NCI-H128 (cell line): ENCODE measurements around the gene RETREG1.

ENCODE experiments used
- DNase-seq: peaks from one replicate; lab custom pipeline; 2025; ENCODE audit not compliant: unreplicated experiment; lab: John Stamatoyannopoulos, UW

RETREG1 gene

DNA sequence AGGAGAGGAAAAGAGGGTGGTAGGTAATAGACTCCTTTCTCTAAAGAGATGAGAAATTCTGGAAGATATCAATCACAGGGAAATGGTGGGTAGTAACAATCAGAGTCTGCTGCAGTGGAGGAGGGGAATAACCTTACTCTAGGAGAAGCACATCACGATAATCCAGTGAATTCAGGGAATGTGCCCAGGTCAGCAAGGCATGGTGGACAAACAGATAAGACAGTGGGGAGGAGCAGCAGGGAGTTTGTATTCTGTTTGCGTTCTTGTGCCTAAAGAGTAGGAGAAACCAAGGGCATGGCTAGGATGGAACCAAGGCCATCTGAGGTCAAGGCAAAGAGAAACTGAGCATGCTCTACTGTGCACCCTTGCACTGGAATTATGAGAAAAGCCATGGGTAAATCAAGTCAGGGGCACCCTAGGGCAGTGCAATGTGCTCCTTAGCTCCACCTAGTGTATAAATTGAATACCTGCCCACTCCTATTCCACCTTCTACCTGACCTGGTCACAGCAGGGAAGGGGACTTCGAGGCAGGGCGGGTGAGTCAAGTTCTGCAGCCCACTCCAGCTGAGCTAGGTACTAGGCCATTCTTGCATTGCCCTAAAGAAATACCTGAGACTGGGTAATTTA, 31.6 kb downstream of the RETREG1 start:
- DNase-seq: no peak

DNA sequence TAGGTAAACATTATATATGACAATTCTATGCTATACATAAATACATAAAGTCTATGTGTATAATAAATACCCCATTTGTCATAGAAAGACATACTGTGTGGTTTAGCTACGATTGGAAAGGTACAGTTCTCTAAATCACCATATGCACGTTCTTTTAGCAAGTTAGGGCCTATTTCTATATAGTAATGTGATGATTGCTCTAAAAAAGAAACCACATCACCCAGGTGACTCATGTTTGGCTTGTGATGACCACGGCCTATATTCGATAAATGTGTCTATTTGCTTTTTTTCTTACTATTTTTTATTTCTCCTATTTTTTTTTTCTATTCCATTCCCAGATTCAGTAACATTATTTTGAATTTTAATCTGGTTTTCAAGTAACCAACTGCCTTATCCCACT, 34.7 kb downstream of the RETREG1 start:
- DNase-seq: no peak

DNA sequence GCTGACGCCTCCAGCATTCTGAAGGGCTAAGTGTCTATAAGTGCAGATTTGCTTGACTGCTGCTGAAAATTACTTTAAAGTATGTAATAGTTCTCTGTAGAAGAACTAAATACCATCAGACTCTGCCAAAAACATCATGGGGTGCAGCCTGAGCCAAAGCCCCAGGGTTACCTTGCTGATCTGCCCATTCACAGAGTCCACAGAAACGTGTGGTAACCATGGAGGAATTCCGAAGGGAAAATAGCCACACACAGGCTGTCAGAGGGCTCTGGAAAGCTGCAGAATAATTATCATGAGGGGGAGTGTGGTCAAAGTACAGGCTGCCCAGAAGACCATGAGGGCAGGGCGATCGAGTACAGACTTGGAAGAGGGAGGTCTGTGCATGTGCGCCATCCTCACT, 36.4 kb downstream of the RETREG1 start:
- no peak for DNase-seq

DNA sequence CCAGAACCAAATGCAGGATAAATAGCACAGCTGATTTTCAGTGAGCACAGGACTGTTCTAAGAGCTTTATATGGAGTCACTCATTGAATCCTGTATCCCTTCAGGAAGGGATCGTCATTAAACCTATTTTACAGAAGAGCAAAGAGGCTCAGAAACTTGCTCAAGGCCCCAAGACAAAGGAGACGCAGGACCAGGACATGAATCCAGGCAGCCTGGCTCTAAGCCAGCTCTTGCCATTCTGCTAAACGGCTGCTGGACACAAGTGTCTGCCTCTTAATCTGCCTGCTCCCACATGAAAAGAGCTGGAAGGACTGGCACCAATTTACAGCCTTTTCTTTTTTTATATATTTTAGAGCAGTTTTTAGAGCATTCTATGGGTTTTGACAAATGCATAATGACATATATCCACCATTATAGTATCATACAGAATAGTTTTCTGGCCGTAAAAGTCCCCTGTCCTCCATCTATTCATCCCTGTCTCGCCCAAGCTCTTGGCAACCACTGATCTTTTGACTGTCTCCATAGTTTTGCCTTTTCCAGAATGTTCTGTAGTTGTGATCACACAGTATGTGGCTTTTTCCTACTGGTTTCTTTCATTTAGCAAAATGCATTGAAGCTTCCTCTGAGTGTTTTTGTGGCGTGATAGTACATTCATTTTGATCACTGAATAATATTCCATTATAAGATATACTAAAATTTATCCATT, 37.5 kb downstream of the RETREG1 start:
- DNase-seq: no peak

DNA sequence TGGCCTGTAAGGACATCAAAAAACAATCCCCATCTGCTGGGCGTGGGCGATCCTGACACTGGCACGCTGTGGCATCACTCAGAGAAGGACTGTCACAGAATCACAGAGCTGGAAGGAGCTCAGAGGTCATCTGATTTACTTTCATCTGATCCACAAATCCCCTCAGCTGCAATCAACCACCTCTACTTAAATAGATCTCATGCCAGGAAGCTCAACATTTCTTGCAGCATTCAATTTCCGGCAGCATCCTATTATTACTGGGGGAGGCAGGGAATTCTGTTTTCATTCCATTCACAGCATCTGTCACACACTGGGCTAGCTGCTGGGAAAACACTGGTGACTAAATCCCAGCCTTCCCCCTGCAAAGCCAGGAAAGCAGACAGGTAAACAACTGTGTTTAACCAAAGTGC, 38.3 kb downstream of the RETREG1 start:
- no peak for DNase-seq

DNA sequence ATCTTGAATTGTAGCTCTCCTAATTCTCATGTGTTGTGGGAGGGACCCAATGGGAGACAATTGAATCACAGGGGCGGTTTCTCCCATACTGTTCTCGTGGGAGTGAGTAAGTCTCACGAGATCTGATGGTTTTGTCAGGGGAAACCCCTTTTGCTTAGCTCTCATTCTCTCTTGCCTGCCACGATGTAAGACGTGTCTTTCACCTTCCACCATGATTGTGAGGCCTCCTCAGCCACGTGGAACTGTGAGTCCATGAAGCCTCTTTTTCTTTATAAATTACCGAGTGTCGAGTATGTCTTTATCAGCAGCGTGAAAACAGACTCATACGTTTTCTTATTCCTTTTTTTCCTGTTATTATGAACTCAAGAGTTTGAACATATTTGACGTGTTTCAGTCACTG, 39.1 kb downstream of the RETREG1 start:
- DNase-seq: no peak

DNA sequence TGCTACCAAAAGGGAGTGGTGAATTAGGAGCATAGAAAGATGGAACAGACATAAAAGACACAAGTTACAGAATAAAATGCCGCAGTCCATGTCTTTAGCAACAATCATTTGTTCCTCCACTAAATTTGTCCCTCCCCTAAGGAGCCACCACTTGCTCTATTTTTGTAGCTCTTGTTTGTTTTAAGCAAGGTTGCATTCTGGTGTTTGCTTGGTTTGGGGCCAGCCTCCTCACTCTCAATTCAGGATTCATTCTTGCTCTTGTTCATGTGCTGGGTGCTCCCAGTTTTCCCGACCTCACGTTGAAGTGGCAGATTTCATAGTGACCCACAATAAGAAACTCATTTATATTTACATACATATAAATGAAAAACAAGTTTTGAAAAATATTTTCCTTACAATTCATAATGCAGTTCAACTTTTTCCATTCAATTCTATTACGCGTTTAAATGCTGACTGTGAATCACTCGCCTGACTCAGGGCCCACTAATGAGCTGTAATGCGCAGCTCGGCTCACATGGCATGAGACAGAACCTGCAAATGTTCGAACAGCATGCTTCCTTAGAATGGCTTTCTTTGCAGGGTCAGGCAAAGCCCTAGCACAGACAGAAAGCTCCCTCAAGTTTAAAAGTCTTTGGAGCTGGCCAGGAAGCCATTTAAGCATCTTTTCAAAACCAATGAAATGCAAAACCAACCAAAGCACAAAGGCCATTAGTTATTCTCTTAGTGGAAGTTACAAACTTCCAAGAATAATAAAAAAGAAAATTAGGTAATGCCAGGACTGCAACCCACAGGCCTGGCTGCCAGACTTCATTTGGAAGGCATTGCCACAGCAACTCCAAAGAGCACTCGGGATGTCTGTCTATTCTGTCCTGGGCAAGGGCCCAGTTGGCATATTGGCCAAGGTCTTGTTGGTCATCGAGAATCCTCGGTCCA, 41.7 kb downstream of the RETREG1 start:
- no peak for DNase-seq

DNA sequence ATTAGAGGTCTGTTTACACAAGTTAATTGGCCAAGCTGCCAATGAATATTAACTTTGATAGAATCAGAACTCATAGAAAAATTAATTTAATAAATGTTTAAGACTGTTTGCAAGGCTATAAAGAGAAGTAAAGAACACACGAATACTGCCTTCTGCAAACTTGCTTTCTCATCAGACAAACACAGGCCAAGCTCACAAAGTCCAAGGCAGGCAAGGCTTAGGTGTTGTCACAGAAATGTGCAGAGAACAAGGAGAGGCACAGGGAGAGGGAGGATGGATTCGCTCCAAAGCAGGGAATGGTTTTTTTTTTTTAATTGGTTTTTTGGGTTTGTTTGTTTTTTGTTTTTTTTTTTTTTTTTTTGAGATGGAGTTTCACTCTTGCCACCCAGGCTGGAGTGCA, 43.4 kb downstream of the RETREG1 start:
- no peak for DNase-seq

DNA sequence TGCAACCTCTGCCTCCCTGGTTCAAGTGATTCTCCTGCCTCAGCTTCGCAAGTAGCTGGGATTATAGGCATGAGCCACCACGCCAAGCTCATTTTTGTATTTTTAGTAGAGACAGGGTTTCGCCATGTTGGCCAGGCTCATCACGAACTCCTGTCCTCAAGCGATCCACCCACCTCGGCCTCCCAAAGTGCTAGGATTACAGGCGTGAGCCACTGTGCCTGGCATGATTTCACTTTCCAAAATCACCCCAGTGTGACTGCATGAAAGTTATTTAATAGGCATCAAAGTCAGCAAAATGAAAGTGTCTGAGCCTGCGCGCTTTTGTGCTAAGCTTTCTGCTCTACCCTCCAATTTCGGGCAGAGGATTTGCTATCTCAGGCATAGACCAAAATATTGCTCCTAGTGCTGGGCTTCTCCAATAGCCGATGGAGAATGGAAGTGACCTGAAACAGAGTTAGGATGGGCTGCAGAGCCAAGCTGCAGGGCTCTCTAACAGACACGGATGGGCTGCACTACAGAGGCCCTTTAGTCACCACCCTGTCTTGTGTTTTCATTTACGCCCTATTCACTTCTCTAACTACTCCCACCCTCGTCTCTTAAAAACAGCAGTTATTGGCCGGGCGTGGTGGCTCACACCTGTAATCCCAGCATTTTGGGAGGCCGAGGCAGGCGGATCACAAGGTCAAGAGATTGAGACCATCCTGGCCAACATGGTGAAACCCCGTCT, 44.3 kb downstream of the RETREG1 start:
- no peak for DNase-seq

DNA sequence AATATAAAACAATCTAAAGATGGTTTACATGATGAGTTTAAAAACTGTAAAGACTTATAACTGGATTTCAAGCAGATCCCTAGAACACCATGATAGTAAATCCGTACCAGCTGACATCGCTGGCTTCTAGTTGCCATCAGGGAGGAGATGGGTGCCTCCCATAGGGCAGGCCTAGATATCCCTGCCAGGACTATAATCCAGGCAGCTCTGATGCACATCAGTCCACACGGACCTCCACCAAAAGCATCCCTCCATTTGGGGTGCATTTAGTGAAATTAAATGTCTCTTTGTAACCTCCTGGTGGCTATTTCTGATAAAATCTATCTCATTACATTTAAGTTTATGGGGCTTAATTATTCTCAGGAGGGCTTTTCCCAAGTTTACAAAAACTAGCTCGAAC, 45.8 kb downstream of the RETREG1 start:
- no peak for DNase-seq

DNA sequence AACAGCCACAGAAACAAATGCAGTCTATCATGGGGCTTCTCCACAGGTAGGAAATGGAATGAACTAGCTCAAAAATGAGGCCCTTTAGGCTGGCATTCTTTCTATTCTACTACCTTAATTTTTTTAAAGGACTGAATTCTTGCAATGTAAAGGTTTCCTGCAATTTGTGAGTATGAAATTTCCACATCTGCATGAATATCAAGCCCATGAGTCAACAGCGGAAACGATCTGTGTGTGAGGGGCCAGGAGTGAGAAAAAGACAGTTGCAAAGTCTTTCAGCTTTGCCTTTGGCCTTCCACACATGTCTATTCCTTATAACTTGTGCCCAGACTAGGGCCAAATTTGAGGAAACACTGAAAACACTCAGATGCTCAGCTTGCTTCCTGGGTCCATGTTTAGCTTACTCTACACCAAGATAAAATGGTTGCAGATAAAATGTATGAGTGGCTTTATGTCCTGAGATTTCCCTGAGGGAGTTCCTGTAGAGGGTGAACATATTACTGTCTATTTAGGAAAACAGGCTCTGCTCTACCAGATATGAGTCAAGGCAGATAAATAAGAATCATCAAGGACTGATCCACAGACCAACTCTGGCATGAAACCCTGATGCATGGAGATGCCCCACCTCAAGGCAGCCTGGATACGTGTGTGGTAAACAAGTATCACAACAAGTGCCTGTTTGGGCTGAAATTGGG, 46.5 kb downstream of the RETREG1 start:
- no peak for DNase-seq

DNA sequence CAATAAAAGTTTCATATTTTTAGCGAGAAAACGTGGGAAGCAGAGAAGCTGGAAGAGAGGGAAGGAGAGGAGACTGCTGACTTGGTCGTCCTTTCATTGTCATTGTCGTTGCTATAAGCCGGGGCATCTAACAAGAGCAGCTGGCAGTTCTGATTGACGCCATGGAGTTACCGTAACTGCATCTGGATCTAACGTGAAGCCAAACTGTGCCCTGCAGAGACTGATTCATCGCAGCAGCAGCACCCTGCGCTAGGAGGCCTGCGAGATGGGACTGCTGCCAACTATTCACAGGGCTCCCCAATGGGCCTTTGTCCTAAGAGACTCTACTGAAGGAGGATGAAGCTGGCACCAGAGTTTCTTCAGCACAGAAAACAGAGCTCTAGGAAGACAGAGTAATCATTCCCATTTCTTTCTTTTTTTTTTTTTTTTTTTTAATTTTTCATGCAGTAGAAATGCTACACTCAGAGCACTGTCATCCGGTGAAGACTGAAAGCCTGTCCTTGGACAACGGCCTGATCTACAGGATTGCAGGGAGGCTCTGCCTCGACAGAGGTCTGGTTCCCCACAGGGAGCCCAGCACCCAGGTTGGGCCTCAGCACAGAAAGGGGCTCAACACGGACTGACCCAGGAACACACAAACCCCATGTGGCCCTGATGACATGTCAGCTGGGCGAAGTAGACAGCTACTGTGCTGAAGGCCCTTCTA, 47.8 kb downstream of the RETREG1 start:
- DNase-seq: no peak

DNA sequence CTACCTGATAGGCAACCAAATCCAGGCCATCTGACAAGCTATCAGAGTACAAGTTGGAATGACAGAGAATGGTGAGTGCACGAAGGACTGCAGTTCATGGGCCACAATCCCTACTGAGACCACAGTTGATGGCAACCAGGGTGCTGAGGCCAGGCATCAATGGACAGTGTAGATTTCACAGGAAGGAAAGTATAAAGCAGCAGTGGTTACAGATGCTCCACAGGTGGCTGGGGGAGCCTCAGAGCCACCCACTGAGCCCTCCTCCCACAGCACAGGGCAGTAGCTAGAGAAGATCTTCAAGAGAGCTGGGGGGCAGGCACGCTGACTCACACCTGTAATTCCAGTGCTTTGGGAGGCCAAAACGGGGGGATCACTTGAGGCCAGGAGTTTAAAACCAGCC, 49.4 kb downstream of the RETREG1 start:
- no peak for DNase-seq

DNA sequence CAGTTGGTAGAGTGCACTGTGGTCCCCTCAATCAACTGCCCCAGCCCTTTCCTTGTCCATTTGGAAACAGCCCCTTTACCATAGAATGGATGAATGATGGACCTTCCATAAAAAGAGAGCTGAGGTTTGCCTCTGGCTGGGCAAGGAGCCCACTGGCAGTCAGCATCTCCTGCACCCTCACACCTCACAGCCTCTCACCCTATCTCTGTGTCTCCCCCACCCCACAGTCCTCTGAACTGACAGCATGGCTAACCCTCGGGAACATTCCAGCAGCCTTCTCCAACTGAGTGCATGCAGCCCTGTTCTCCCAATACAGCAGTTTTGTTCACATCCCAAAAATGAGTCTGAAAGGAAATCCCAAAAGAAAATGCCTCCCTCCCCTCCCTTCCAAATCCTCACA, 51.7 kb downstream of the RETREG1 start:
- no peak for DNase-seq

DNA sequence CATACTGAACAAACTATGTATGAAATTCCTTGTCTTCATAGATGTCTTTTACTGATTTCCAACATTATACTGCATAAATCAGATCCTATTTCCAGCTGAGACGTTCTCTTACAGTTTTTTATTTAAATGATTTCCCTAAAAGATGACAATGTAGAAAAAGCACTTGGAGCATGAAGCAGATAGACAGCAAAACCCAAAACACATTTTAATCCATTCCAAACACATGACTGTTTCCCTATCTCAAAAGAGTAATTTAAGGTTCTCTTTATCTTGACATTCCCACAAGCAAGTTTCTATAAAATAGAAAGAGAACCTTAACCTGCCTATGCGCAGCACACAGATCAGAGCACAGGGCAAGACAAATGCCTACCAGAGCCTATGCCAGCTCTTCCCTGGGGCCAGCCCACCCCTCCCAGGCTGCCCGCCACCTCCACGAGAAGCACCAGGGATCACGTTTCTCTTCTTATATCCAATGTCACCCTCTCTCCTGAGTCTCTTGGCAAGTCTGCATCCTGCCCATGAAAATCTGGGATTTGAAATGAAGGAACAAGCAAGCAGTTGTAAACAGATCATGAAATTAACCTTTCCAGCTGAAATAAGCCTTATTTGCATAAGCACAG, 52.4 kb downstream of the RETREG1 start:
- DNase-seq: no peak

DNA sequence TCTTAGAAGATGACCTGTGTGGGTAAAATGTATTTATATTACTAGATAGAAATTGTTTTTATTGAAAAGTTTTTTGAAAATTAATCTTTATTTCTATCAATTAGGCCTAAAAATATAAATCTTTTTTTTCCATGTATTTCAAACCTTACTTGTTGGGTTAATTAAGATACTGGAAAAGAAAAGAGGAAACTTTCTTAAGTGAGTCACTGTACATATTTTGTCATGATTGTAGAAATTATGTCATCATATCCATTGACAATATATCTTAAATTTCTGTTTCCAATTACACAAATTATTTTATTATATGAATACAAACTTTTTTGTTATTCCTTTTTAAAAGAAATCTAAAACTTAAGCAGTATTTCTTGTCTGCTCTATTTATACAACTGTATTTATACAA, 53.1 kb downstream of the RETREG1 start:
- no peak for DNase-seq

DNA sequence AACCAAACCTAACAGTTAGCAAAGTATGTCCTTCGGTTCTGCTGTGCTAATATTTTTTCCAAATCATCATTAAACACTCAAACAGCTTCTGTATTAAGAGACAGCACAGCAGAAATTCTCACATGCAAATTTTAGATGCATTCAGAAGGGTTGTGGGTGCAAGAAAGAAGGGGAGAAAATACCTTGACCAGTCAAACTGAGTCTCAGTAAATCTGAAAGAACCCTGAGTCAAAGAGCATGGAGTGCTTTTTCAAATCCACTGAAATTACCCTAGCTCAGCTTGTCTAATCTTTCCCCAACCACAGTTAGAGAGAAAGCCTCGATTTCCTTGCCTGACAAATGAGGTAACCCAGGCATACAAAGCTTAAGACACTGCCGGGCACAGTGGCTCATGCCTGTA, 55.1 kb downstream of the RETREG1 start:
- DNase-seq: no peak

DNA sequence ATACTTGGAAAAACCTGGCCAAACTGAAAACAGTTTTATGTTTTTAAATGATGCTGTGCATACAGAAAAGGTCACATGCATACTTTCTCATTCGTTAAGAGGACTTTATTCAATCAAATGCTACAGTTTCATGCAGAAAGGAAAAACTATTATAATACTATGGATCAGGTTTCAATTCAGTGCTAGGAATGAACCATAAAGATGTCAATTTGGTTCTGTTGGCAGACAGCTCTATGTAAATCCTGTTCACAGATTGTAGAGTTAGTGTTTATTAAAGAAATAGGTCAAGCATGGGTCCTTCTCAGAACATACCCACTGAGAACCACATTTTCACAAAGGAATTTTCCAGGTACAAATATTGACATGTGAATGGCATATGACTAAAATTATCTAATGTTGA, 57.1 kb downstream of the RETREG1 start:
- no peak for DNase-seq

DNA sequence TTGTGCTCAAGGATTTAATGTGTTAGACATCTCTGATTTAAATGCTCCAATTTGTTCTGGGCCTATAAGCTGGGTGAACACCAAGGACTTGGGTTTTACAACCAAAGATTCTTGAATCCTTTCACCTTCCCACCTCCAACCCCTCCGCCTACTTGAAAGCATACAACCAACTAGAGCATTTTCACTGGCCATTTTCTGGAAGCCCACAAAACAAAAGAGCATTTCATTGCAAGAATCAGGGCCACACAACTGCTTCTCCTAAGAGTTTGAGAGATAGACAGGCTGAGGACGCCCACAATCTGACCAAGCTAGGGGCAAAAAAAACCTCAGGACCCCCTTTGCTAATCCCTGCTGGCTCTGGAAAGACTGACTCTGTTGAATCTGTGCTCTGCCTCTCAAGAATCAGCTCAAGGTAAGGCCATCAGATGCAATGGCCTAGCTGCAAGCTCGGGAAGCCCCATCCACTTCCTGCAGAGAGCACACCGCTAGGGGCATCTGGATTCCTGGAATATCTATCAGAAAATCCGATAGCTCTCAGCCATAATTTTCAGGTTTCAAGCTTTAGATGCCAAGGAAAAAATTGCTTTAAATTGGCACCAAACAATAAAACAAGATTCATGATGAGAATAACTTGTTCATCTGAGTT, 57.7 kb downstream of the RETREG1 start:
- no peak for DNase-seq
